GM12878 (cell line): ENCODE measurements around the gene HOXB6. TPM values are rescaled to one million over a fixed set of nuclear protein-coding genes. Genes with fewer than 3 reads are reported as not detected.

ENCODE experiments used
- ATAC-seq: fragments of 200-7000 bp; cut with Tn5 transposase; 3 replicates; pipeline ENCODE4 v1.9.1; 2020; ENCODE audit warnings: mild to moderate bottlenecking, moderate library complexity
- BruUV-seq: library from RNA; stranded (reverse); fragments of 400-500 nt; replicated peaks from 2 replicates; lab custom pipeline; 2021; lab: Mats Ljungman, UMichigan
- CTCF ChIA-PET: fragments of 300-600 bp; sonication (Branson Sonifier 250); formaldehyde crosslinking; extraction: SDS; loops from one replicate; lab custom pipeline; 2021; ENCODE audit warnings: inconsistent platforms; lab: Yijun Ruan, JAX
- POLR2A ChIA-PET: fragments of 350-600 bp; formaldehyde crosslinking; extraction: SDS; loops from one replicate; lab custom pipeline; 2021; ENCODE audit warnings: inconsistent platforms; lab: Charles Lee
- RAD21 ChIA-PET: fragments of 300-600 bp; sonication (Branson Sonifier 250); formaldehyde crosslinking; loops from one replicate; lab custom pipeline; 2023; ENCODE audit warnings: antibody characterized with exemption; ENCODE audit not compliant: unreplicated experiment; lab: Charles Lee
- SMC1A ChIA-PET: fragments of 300-600 bp; sonication (Branson Sonifier 250); formaldehyde crosslinking; loops from one replicate; lab custom pipeline; 2023; ENCODE audit not compliant: unreplicated experiment, uncharacterized antibody; lab: Charles Lee
- DNase-seq: peaks from one replicate; pipeline ENCODE4 v3.0.0-alpha.2; 2011; ENCODE audit warnings: low read depth, low spot score
- FAIRE-seq: peaks from 3 replicates; lab custom pipeline; 2011; peaks lifted over from hg19 to GRCh38; lab: Jason Lieb, UNC
- H2AFZ ChIP-seq: 2 replicates; pipeline ENCODE4 v1.6.0; 2011; ENCODE audit warnings: low read depth, low read length, control low read depth; ENCODE audit not compliant: control insufficient read depth
- H3K27ac ChIP-seq: 2 replicates; pipeline ENCODE4 v1.5.1; 2011; ENCODE audit warnings: control low read depth; ENCODE audit not compliant: control insufficient read depth, insufficient read depth
- H3K27me3 ChIP-seq, 2 experiments: replicated peaks in 1 of 2; 2 replicates each; pipeline versions ENCODE4 v1.6.0 to v1.6.1; 2011; ENCODE audit warnings: low read length in 1 of 2; ENCODE audit not compliant: control insufficient read depth in 2 of 2, insufficient read depth in 2 of 2
- H3K36me3 ChIP-seq, 2 experiments: 2 replicates each; pipeline ENCODE4 v1.5.1; 2011; ENCODE audit warnings: low read length in 1 of 2; ENCODE audit not compliant: control insufficient read depth in 2 of 2, insufficient read depth in 2 of 2
- H3K4me1 ChIP-seq: 2 replicates; pipeline ENCODE4 v1.6.1; 2011; ENCODE audit warnings: mild to moderate bottlenecking, low read length, moderate library complexity, mixed read lengths; ENCODE audit not compliant: control insufficient read depth, insufficient read depth
- H3K4me2 ChIP-seq: 2 replicates; pipeline ENCODE4 v1.6.0; 2011; ENCODE audit warnings: control low read depth; ENCODE audit not compliant: control insufficient read depth, insufficient read depth
- H3K4me3 ChIP-seq: fragments of 200-600 bp; sonication (generic); 2 replicates; pipeline ENCODE4 v1.5.1; 2016
- H3K79me2 ChIP-seq: 2 replicates; pipeline ENCODE4 v1.6.0; 2011; ENCODE audit warnings: low read length; ENCODE audit not compliant: control insufficient read depth, insufficient read depth
- H3K9ac ChIP-seq: 2 replicates; pipeline ENCODE4 v1.8.0; 2011; ENCODE audit warnings: low read length, control low read depth, mixed read lengths; ENCODE audit not compliant: control insufficient read depth, insufficient read depth
- H3K9me3 ChIP-seq: replicated peaks from 3 replicates; pipeline ENCODE4 v1.5.1; 2011; ENCODE audit warnings: mild to moderate bottlenecking, low read length; ENCODE audit not compliant: control insufficient read depth, insufficient read depth
- H4K20me1 ChIP-seq: 2 replicates; pipeline ENCODE4 v1.6.0; 2011; ENCODE audit not compliant: control insufficient read depth, insufficient read depth
- CTCF ChIP-seq, 3 experiments: IDR thresholded peaks in 2 of 3; conservative IDR thresholded peaks in 1 of 3; 2 replicates each; pipeline ENCODE4 v1.5.1; 2011; ENCODE audit warnings: low read depth in 3 of 3, low read length in 3 of 3, mild to moderate bottlenecking in 3 of 3, control low read depth in 2 of 3, moderate library complexity in 2 of 3, inconsistent platforms in 1 of 3, mixed read lengths in 1 of 3; ENCODE audit not compliant: control insufficient read depth in 2 of 3, insufficient read depth in 1 of 3; ENCODE audit errors: extremely low read depth in 1 of 3
- YY1 ChIP-seq: IDR thresholded peaks from 2 replicates; pipeline ENCODE4 v1.6.1; 2011; ENCODE audit warnings: low read depth, mild to moderate bottlenecking, low read length
- ZNF384 ChIP-seq: IDR thresholded peaks from 2 replicates; pipeline ENCODE4 v1.6.1; 2012; ENCODE audit warnings: low read depth, mild to moderate bottlenecking, low read length, improper control_type of control experiment, borderline replicate concordance
- WGBS: methylation state at CpG from one replicate; pipeline ENCODE4 v1.1.6; 2016; ENCODE audit warnings: low lambda C conversion rate; ENCODE audit not compliant: insufficient replicate concordance, insufficient coverage; ENCODE audit errors: missing lambda C conversion rate; 5-methylcytosine and 5-hydroxymethylcytosine counted together
- in situ Hi-C: fragments of 300-500 bp; cut with MboI; formaldehyde crosslinking; loops from 9 replicates; pipeline ENCODE4 v1.14.3; 2018; ENCODE audit warnings: mixed read lengths
- intact Hi-C: fragments of 100-400 bp; cut with micrococcal nuclease; formaldehyde crosslinking; loops from one replicate; pipeline ENCODE4 v1.14.2; 2022; ENCODE audit not compliant: unreplicated experiment
- polyA plus RNA-seq, 11 experiments: library from polyadenylated mRNA; depleted of rRNA in 4 of 11; unstranded in 6 of 11; stranded (reverse) in 5 of 11; fragments of >200 nt; fragmentation: Nextera tagmentation in 4 of 11; fragmentation: Illumina TruSeq in 1 of 11; extraction: Ambion mirVana in 4 of 11; extraction: Trizol in 1 of 11; gene quantifications; 1 replicate in 1 of 11; 2 replicates in 10 of 11; pipeline versions ENCODE4 v1.2.1 to v1.2.3, GENCODE V29; 2011 to 2016; ENCODE audit warnings: inconsistent platforms in 2 of 11, missing spikeins in 2 of 11, low read depth in 1 of 11
- total RNA-seq, 4 experiments: library from RNA; depleted of rRNA in 3 of 4; stranded (reverse); fragments of >200 nt in 3 of 4; fragmentation: Illumina TruSeq in 1 of 4; extraction: Trizol in 1 of 4; gene quantifications; 2 replicates each; pipeline versions ENCODE4 v1.2.1 to v1.2.3, GENCODE V29; 2013 to 2021
- TF ChIP-seq, protein P1 (sequence below): IDR thresholded peaks from 2 replicates; pipeline ENCODE4 v1.6.1; 2011; ENCODE audit warnings: borderline replicate concordance, low read depth, mild to moderate bottlenecking, moderate library complexity, low read length; ENCODE audit not compliant: insufficient read depth, poor library complexity, severe bottlenecking

HOXB6 gene
- total and polyA plus RNA-seq, 10 of the 15 experiments (the other 5 are each of a cell fraction or from before 2014, with no cell fraction given): 0.04 to 0.51 (median 0.09) TPM; not detected in 2

DNA sequence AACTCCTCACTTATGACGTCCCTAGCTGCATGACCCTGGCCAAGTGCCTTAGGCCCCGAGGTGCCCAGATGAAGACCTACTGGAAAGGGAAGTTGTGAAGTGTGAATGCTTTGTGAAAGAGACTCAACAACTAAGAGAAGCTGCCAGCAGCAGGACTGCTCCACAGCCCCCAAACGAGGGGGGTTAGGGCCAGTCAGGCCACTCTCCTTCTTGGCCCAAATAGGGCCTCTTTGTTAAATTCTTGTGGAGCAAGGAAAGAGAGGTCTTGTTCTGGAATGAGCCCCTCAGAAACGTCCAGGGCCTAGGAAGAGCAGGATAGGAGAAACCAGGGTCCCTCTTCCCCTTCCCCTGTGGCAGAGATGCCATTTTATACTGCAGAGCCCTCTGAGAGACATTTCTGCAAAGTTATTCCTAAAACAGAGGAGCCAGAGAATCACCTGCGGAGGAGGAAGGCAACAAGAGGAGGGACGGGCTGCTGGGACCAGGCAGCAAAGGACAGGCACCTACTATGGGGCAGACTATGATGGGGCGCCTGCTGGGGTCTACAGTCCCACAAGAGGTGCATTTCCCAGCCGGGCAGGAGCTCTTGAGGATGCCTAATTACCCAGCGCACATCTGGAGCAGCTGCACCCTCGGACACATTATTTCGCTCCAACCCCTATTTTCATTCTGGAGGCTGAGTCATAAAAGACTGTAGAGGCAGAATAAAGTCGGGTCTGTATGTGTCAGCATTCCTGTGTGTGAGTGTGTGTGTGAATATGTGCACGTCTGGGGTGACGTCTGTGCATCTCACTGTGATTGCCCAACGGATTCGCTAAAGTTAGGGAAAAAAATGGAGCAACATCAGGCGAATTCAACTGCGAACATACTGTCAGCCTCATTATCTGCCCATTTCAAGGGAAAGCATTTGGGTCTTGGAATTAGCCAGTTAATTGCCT lies 32.8 kb upstream of the HOXB6 start (continued):
- TF ChIP-seq, protein P1, sequence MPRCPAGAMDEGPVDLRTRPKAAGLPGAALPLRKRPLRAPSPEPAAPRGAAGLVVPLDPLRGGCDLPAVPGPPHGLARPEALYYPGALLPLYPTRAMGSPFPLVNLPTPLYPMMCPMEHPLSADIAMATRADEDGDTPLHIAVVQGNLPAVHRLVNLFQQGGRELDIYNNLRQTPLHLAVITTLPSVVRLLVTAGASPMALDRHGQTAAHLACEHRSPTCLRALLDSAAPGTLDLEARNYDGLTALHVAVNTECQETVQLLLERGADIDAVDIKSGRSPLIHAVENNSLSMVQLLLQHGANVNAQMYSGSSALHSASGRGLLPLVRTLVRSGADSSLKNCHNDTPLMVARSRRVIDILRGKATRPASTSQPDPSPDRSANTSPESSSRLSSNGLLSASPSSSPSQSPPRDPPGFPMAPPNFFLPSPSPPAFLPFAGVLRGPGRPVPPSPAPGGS: no peak

- Histone ChIP-seq H3K27me3 (peaks cover 3 to 18% of the 10 kb centered on the region in 2 experiments), H3K36me3 (no peaks in the 10 kb centered on the region), H3K4me1 (peaks cover 17% of the 10 kb centered on the region), H3K4me2 (no peak overlapping the region; the same call in 1 of the 2 replicates), H3K27ac (no peak overlapping the region), H4K20me1 (no peaks in the 10 kb centered on the region), H3K79me2 (no peaks in the 10 kb centered on the region), H3K9ac (no peak overlapping the region), H2AFZ (no peak overlapping the region), H3K9me3 (no peaks in the 10 kb centered on the region), H3K4me3 (no peak overlapping the region)
- intact Hi-C loops (no loop called here), in situ Hi-C loops (no loop called here)
- RAD21 ChIA-PET: interaction anchor here (0.6 to 1.9 kb wide), 12 partner anchors 10 to 544 kb away, joined by 3 to 6 read pairs (median 4); partner anchors contain the start of gene HOXB9
- FAIRE-seq: no peak
- CTCF ChIA-PET: interaction anchor here (0.5 to 2.5 kb wide), 42 partner anchors 8 to 680 kb away, joined by 3 to 16 read pairs (median 4); partner anchors contain the start of gene HOXB9
- POLR2A ChIA-PET: interaction anchor here (0.6 kb wide), 2 partner anchors 228 to 304 kb away, joined by 3 to 5 read pairs; no protein-coding TSS in a partner anchor
- 7% methylated on average over 37 of the region's 39 CpGs for WGBS
- ATAC-seq: peak; percentile 93
- SMC1A ChIA-PET: interaction anchor here (0.7 to 1.4 kb wide), 4 partner anchors 11 to 243 kb away, joined by 3 to 6 read pairs (median 3); no protein-coding TSS in a partner anchor
- no TSS peak for BruUV-seq
- no peak for DNase-seq
- TF ChIP-seq YY1: no peak
- TF ChIP-seq ZNF384: peak; percentile 58
- TF ChIP-seq CTCF (IDR thresholded peaks at IDR 0.05 in 2 of 3, conservative IDR thresholded peaks at IDR 0.05 in 1 of 3; ENCODE audit: control insufficient read depth in 2 of 3, extremely low read depth in 1 of 3, insufficient read depth in 1 of 3, low read depth in 3 of 3, low read length in 3 of 3): peak; percentile 66 to 84 (median 74)
- TF ChIP-seq, all 136 proteins: peak for 2
These were observed 31.6 kb upstream of the HOXB6 start for GRCh38 chr17:48636177-48637018.
